HepG2 (cell line): Measurements from ENCODE around the gene C2orf81. TPM values are rescaled to one million over a fixed set of nuclear protein-coding genes. Genes with fewer than 3 reads are reported as not detected.

Experiments used
- ATAC-seq: fragments of 200-7000 bp; cut with Tn5 transposase; 3 replicates; pipeline ENCODE4 v1.9.1; 2020; ENCODE audit warnings: mild to moderate bottlenecking, moderate library complexity
- BruUV-seq: library from RNA; stranded (reverse); fragments of 400-500 nt; replicated peaks from 2 replicates; lab custom pipeline; 2021; lab: Mats Ljungman, UMichigan
- CTCF ChIA-PET: fragments of 300-600 bp; formaldehyde crosslinking; extraction: SDS; loops from one replicate; lab custom pipeline; 2021; ENCODE audit warnings: low total read pairs, inconsistent platforms, low intra/inter-chr PET ratio; lab: Yijun Ruan, JAX
- POLR2A ChIA-PET: fragments of 350-600 bp; sonication (Branson Sonifier 250); formaldehyde crosslinking; loops from one replicate; lab custom pipeline; 2020; ENCODE audit warnings: antibody characterized with exemption, inconsistent platforms; lab: Yijun Ruan, JAX
- DNase-seq: peaks from one replicate; pipeline ENCODE4 v3.0.0-alpha.2; 2015; ENCODE audit warnings: low spot score
- FAIRE-seq: peaks from 3 replicates; lab custom pipeline; 2011; peaks lifted over from hg19 to GRCh38; lab: Jason Lieb, UNC
- H2AFZ ChIP-seq: one replicate; pipeline ENCODE4 v1.6.1; 2011; ENCODE audit warnings: low read length, inconsistent platforms
- H3K27ac ChIP-seq: fragments of 300-600 bp; 3 replicates; pipeline ENCODE4 v1.8.0; 2011; ENCODE audit warnings: mixed run types, mild to moderate bottlenecking, mixed read lengths, low read length, inconsistent platforms; ENCODE audit not compliant: insufficient read depth; ENCODE audit errors: extremely low read length
- H3K27me3 ChIP-seq, 2 experiments: fragments of 200-600 bp in 1 of 2; 2 replicates in 1 of 2; 3 replicates in 1 of 2; pipeline versions ENCODE4 v1.6.0 to v1.8.0; 2011; ENCODE audit warnings: low read length in 2 of 2, mild to moderate bottlenecking in 2 of 2, moderate library complexity in 2 of 2, inconsistent platforms in 1 of 2; ENCODE audit not compliant: insufficient read depth in 2 of 2, control insufficient read depth in 1 of 2
- H3K36me3 ChIP-seq, 2 experiments: fragments of 200-600 bp in 1 of 2; replicated peaks in 1 of 2; 2 replicates in 1 of 2; 3 replicates in 1 of 2; pipeline versions ENCODE4 v1.5.1 to v1.8.0; 2011; ENCODE audit warnings: low read length in 2 of 2, inconsistent platforms in 1 of 2; ENCODE audit not compliant: insufficient read depth in 2 of 2, control insufficient read depth in 1 of 2
- H3K4me1 ChIP-seq: 2 replicates; pipeline ENCODE4 v1.5.1; 2012; ENCODE audit warnings: low read length, inconsistent platforms; ENCODE audit not compliant: insufficient read depth
- H3K4me2 ChIP-seq: 2 replicates; pipeline ENCODE4 v1.6.0; 2011; ENCODE audit warnings: low read depth, low read length, inconsistent platforms
- H3K4me3 ChIP-seq, 3 experiments: fragments of 200-600 bp in 1 of 3; sonication (generic), shearing (Covaris generic) in 1 of 3; replicated peaks in 1 of 3; 2 replicates each; pipeline ENCODE4 v1.5.1; 2011 to 2016; ENCODE audit warnings: low read length in 3 of 3, inconsistent platforms in 2 of 3, low read depth in 2 of 3, mild to moderate bottlenecking in 2 of 3, control low read depth in 1 of 3, mixed read lengths in 1 of 3; ENCODE audit not compliant: insufficient read depth in 1 of 3
- H3K79me2 ChIP-seq: one replicate; pipeline ENCODE4 v1.6.1; 2011; ENCODE audit warnings: low read length, inconsistent platforms; ENCODE audit not compliant: insufficient read depth
- H3K9ac ChIP-seq: 2 replicates; pipeline ENCODE4 v1.6.0; 2011; ENCODE audit warnings: mild to moderate bottlenecking, low read depth, low read length, inconsistent platforms; ENCODE audit not compliant: insufficient read depth
- H3K9me3 ChIP-seq: 2 replicates; pipeline ENCODE4 v1.5.1; 2012; ENCODE audit warnings: mild to moderate bottlenecking, low read length
- H4K20me1 ChIP-seq: 2 replicates; pipeline ENCODE4 v1.6.0; 2011; ENCODE audit warnings: inconsistent platforms, mild to moderate bottlenecking, low read length, moderate library complexity; ENCODE audit not compliant: insufficient read depth
- MED8 ChIP-seq: sonication (generic); formaldehyde crosslinking; IDR thresholded peaks from 2 replicates; pipeline ENCODE4 v1.8.1; 2023; ENCODE audit warnings: mild to moderate bottlenecking, missing genetic modification reagents; ENCODE audit not compliant: insufficient replicate concordance
- RBM22 ChIP-seq: fragments of 200-400 bp; formaldehyde crosslinking; optimal IDR thresholded peaks from 2 replicates; pipeline ENCODE3; 2017; ENCODE audit warnings: mild to moderate bottlenecking, low read length, moderate library complexity
- SMC3 ChIP-seq: IDR thresholded peaks from 2 replicates; pipeline ENCODE4 v1.6.1; 2011; ENCODE audit warnings: low read length, improper control_type of control experiment
- SPEN ChIP-seq: sonication (generic); formaldehyde crosslinking; IDR thresholded peaks from 2 replicates; pipeline ENCODE4 v1.5.1; 2020; ENCODE audit warnings: low read depth, mild to moderate bottlenecking, missing genetic modification reagents
- ZNF224 ChIP-seq: sonication (generic); formaldehyde crosslinking; IDR thresholded peaks from 2 replicates; pipeline ENCODE4 v1.5.0; 2020; ENCODE audit warnings: mild to moderate bottlenecking, missing genetic modification reagents
- WGBS: methylation state at CpG from one replicate; pipeline ENCODE4 v1.1.6; 2017; ENCODE audit warnings: low lambda C conversion rate; 5-methylcytosine and 5-hydroxymethylcytosine counted together
- in situ Hi-C: cut with HindIII; loops from 2 replicates; pipeline ENCODE4 v1.10.0; 2017; ENCODE audit warnings: low pct_unique_long_range_greater_than_20kb; ENCODE audit not compliant: extremely low pct_ligation_motif_present
- intact Hi-C: fragments of 100-400 bp; cut with micrococcal nuclease; formaldehyde crosslinking; loops from one replicate; pipeline ENCODE4 v1.10.0; 2022; ENCODE audit not compliant: unreplicated experiment
- polyA plus RNA-seq, 8 experiments: library from polyadenylated mRNA; depleted of rRNA in 3 of 8; stranded (reverse) in 7 of 8; unstranded in 1 of 8; fragments of >200 nt; fragmentation: Illumina TruSeq in 4 of 8; extraction: Trizol in 4 of 8; gene quantifications; 2 replicates each; pipeline versions ENCODE4 v1.2.1 to v1.2.3, GENCODE V29; 2011 to 2016; ENCODE audit warnings: low read depth in 4 of 8, missing spikeins in 1 of 8, mixed read lengths in 1 of 8; ENCODE audit not compliant: insufficient read depth in 1 of 8
- total RNA-seq, 5 experiments: library from RNA; depleted of rRNA; stranded (reverse); fragments of >200 nt; fragmentation: Illumina TruSeq; extraction: Trizol; gene quantifications; 2 replicates each; pipeline ENCODE4 v1.2.3, GENCODE V29; 2016; ENCODE audit warnings: low read depth in 1 of 5
- TF ChIP-seq, protein P1 (sequence below): sonication (generic); formaldehyde crosslinking; IDR thresholded peaks from 2 replicates; pipeline ENCODE4 v1.4.0; 2020; ENCODE audit warnings: mild to moderate bottlenecking, missing genetic modification reagents
- TF ChIP-seq, protein P2 (sequence below): sonication (generic); formaldehyde crosslinking; IDR thresholded peaks from 2 replicates; pipeline ENCODE4 v1.4.0; 2020; ENCODE audit warnings: missing genetic modification reagents
- TF ChIP-seq, protein P3 (sequence below): sonication (generic); formaldehyde crosslinking; IDR thresholded peaks from 2 replicates; pipeline ENCODE4 v1.4.0; 2020; ENCODE audit warnings: missing genetic modification reagents
- TF ChIP-seq, protein P4 (sequence below): sonication (generic); IDR thresholded peaks from 2 replicates; pipeline ENCODE4 v1.6.1; 2016; ENCODE audit warnings: low read depth, borderline replicate concordance

Gene C2orf81
- total and polyA plus RNA-seq, 2 of the 13 experiments (the other 11 are each of a cell fraction or from before 2014, with no cell fraction given): 0.15 to 0.17 TPM

DNA sequence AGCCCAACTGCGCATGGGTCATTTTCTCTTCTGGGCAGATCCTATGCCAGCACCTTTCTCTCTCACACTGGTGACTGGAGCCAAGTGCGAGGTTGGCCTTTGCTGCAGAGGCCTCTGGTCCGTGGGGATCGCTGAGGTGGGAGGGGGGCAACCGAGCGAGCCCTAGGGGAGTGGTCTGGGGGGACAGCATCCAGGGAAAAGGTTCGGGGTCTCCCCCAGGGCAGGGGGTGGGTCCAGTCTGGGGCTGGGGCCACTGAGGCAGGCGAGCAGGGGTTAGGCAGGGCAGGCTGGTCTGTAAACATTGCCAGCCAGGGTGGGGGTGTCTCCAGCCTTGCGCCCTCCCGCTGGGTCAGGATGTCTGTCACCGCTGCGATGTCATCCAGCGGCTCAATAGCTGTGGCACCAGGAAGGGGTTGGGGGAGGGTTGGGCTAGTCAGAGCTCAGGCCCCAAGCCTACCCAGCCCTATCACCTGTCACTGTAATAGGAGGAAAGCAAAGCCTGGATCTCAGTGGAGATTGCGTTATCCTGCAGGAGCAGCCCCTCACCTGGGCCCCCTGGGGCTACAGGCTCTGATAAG is 4.9 kb upstream of the C2orf81 start:
- H3K36me3 ChIP-seq: peaks cover 32 to 59% of the 10 kb centered on the region in 2 experiments
- WGBS: 97% methylated on average over 14 of the region's 14 CpGs
- DNase-seq: no peak
- TF ChIP-seq SPEN (CRISPR knock-in tag) (no peak), ZNF224 (CRISPR knock-in tag) (no peak), RBM22 (no peak), MED8 (CRISPR knock-in tag) (no peak), SMC3 (no peak)
- TF ChIP-seq, protein P1, sequence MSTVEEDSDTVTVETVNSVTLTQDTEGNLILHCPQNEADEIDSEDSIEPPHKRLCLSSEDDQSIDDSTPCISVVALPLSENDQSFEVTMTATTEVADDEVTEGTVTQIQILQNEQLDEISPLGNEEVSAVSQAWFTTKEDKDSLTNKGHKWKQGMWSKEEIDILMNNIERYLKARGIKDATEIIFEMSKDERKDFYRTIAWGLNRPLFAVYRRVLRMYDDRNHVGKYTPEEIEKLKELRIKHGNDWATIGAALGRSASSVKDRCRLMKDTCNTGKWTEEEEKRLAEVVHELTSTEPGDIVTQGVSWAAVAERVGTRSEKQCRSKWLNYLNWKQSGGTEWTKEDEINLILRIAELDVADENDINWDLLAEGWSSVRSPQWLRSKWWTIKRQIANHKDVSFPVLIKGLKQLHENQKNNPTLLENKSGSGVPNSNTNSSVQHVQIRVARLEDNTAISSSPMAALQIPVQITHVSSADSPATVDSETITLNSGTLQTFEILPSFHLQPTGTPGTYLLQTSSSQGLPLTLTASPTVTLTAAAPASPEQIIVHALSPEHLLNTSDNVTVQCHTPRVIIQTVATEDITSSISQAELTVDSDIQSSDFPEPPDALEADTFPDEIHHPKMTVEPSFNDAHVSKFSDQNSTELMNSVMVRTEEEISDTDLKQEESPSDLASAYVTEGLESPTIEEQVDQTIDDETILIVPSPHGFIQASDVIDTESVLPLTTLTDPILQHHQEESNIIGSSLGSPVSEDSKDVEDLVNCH (CRISPR knock-in tag): no peak
- TF ChIP-seq, protein P2, sequence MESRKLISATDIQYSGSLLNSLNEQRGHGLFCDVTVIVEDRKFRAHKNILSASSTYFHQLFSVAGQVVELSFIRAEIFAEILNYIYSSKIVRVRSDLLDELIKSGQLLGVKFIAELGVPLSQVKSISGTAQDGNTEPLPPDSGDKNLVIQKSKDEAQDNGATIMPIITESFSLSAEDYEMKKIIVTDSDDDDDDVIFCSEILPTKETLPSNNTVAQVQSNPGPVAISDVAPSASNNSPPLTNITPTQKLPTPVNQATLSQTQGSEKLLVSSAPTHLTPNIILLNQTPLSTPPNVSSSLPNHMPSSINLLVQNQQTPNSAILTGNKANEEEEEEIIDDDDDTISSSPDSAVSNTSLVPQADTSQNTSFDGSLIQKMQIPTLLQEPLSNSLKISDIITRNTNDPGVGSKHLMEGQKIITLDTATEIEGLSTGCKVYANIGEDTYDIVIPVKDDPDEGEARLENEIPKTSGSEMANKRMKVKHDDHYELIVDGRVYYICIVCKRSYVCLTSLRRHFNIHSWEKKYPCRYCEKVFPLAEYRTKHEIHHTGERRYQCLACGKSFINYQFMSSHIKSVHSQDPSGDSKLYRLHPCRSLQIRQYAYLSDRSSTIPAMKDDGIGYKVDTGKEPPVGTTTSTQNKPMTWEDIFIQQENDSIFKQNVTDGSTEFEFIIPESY (CRISPR knock-in tag): peak; percentile 95
- TF ChIP-seq, protein P3, sequence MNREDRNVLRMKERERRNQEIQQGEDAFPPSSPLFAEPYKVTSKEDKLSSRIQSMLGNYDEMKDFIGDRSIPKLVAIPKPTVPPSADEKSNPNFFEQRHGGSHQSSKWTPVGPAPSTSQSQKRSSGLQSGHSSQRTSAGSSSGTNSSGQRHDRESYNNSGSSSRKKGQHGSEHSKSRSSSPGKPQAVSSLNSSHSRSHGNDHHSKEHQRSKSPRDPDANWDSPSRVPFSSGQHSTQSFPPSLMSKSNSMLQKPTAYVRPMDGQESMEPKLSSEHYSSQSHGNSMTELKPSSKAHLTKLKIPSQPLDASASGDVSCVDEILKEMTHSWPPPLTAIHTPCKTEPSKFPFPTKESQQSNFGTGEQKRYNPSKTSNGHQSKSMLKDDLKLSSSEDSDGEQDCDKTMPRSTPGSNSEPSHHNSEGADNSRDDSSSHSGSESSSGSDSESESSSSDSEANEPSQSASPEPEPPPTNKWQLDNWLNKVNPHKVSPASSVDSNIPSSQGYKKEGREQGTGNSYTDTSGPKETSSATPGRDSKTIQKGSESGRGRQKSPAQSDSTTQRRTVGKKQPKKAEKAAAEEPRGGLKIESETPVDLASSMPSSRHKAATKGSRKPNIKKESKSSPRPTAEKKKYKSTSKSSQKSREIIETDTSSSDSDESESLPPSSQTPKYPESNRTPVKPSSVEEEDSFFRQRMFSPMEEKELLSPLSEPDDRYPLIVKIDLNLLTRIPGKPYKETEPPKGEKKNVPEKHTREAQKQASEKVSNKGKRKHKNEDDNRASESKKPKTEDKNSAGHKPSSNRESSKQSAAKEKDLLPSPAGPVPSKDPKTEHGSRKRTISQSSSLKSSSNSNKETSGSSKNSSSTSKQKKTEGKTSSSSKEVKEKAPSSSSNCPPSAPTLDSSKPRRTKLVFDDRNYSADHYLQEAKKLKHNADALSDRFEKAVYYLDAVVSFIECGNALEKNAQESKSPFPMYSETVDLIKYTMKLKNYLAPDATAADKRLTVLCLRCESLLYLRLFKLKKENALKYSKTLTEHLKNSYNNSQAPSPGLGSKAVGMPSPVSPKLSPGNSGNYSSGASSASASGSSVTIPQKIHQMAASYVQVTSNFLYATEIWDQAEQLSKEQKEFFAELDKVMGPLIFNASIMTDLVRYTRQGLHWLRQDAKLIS (CRISPR knock-in tag): no peak
- TF ChIP-seq, protein P4, sequence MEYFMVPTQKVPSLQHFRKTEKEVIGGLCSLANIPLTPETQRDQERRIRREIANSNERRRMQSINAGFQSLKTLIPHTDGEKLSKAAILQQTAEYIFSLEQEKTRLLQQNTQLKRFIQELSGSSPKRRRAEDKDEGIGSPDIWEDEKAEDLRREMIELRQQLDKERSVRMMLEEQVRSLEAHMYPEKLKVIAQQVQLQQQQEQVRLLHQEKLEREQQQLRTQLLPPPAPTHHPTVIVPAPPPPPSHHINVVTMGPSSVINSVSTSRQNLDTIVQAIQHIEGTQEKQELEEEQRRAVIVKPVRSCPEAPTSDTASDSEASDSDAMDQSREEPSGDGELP: peak; percentile 11; the same call in 1 of the 2 replicates

More for the DNA sequence above, 4.9 kb upstream of the C2orf81 start:
- no TSS peak for BruUV-seq
- Histone ChIP-seq H3K79me2 (peaks cover 2% of the 10 kb centered on the region), H3K4me3 (no peak overlapping the region), H2AFZ (no peak overlapping the region), H3K4me1 (peaks cover 89% of the 10 kb centered on the region), H3K9me3 (no peaks in the 10 kb centered on the region), H3K9ac (no peak overlapping the region), H4K20me1 (peaks cover 18% of the 10 kb centered on the region; the same call in 1 of the 2 replicates), H3K4me2 (no peak overlapping the region), H3K27ac (no peak overlapping the region), H3K27me3 (no peaks in the 10 kb centered on the region; a peak in 1 of 5 replicates)
- no peak for ATAC-seq
- POLR2A ChIA-PET: interaction anchor here (0.6 to 9.5 kb wide), 11 partner anchors 9 to 75 kb away, joined by 3 to 272 read pairs (median 4); partner anchors contain the start of genes CCDC142, INO80B, RTKN and TTC31
- no peak for FAIRE-seq
- in situ Hi-C loops (no loop called here), intact Hi-C loops (no loop called here)
- CTCF ChIA-PET: no interaction called here
